DMS 273 treated with DMSO at 0.1 percent for 48 hours (cell line): ENCODE data around the gene GDPD4.

ENCODE experiments used
- DNase-seq: peaks from one replicate; lab custom pipeline; 2025; lab: John Stamatoyannopoulos, UW

The GDPD4 gene

DNA sequence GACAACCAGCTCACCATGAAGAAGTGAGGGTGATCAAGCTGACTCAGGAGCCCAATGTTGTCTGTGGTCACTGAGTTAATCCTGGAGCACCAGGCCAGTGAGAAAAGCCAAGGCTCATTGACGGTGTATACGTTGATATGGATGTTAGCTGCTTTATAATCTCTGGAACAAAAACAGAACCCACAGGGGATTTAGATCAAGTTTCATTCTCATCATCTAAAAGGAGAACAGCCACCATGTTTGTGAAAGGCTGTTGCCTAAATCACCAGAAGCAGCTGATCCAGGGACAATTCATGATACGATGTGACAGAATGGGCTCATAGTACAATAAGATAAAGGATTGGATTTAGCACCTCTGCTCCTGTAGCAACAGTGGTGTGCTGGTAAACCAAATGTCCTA is 68.5 kb downstream of the GDPD4 start:
- no peak for DNase-seq

GRCh38 chr11:77232242-77232641 is 69.2 kb downstream of the GDPD4 start:
- no peak for DNase-seq

DNA sequence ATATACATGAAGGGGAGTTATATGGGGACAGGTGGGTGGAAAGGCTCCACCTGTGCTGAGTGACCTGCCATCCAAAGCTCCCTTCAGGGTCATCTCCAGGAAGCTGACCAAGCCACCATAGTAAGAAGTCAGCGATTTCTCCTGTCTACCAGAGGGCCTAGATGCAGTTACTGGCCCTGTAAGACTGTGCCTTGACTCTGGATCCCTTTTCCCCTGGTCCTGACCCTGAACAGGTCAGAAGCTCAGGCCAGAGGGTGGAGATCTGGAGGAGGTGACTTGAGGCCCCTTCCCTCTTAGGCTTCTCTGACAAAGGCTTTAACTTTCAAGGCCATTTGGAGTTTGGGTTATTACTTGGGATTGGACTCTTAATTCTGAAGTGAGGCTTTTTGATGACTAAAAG is 69.7 kb downstream of the GDPD4 start:
- DNase-seq: no peak

- no peak for DNase-seq
Measured at GRCh38 chr11:77230878-77231605, 70.4 kb downstream of the GDPD4 start.

GRCh38 chr11:77223797-77224196 is 77.7 kb downstream of the GDPD4 start:
- no peak for DNase-seq

DNA sequence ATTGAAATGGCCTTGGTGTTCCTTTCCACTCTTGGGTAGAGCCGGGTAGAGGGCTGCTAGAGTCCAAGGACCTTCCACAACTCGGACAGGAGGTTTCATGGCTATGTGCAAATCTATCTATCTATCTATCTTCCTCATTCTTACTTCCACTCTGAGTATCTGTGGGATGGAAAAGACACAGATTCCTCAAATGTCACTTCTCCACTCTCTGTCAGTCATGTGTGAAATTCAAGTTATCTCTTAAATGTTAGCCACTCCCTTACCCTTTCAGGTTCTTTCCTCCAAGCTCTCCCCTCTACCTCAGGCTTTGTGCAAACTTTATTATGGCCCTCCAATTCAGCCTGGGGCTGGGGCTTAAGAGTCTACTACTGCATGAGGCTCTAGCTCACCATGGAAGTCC is 84.3 kb downstream of the GDPD4 start:
- no peak for DNase-seq

GRCh38 chr11:77215106-77215505 is 86.4 kb downstream of the GDPD4 start:
- DNase-seq: no peak

DNA sequence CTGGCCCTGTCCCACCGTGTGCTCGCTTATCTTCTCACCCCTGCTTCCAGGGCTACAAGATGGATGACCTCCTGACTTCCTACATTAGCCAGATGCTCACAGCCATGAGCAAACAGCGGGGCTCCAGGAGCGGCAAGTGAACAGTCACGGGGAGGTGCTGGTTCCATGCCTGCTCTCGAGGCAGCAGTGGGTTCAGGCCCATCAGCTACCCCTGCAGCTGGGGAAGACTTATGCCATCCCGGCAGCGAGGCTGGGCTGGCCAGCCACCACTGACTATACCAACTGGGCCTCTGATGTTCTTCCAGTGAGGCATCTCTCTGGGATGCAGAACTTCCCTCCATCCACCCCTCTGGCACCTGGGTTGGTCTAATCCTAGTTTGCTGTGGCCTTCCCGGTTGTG is 86.9 kb downstream of the GDPD4 start:
- DNase-seq: no peak

- no peak for DNase-seq
Measured at GRCh38 chr11:77213589-77214428, 87.7 kb downstream of the GDPD4 start.

GRCh38 chr11:77213029-77213579 is 88.4 kb downstream of the GDPD4 start:
- no peak for DNase-seq

GRCh38 chr11:77212314-77213007 is 89.0 kb downstream of the GDPD4 start:
- no peak for DNase-seq

DNA sequence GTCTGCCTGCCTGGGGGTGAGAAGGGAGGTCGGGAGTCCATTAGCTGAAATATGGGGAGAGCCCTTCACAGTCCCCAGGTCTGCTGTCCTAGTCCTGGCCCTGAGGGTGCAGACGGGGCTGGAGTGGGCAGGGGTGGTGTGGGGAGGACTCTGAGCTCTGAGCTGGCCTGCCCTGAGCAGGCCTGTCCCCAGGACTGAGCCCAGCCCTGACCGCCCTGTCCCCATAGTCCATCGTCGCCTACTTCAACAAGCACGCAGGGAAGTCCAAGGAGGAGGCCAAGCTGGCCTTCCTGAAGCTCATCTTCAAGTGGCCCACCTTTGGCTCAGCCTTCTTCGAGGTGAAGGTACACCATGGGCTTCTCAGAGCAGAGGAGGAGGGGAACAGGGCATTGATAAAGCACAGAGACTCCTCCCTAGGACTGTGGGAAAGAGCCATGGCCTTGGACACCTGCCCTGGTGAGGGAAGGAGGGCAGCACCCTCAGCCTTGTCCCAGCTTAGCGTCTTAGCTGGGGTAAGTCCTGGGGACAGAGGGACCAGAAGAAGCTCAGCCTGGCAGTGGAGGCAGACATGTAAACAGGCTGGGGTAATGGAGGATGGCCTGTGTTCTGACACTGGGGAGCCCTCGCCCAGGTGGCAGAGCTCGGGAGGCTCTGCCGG is 89.8 kb downstream of the GDPD4 start:
- no peak for DNase-seq

GRCh38 chr11:77211040-77211451 is 90.4 kb downstream of the GDPD4 start:
- DNase-seq: no peak

DNA sequence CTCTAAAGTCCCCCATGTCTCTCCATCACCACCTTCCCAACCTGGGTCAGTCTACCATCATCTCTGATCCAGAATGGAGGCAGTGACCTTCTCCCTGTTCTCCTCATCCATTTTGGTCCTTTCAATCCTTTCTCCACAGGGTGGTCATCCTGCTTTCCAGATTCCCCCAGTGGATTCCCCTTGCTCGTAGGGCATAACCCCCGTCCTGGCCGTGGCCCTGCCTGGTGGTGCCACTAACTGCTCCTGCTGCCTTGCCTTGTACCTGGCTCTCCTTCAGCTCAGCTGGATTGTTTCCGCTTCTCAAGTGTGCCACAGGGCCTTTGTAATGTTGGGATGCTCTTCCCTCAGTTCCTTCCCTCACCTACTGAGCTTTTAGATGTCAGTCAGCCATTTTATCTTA is 91.8 kb downstream of the GDPD4 start:
- DNase-seq: no peak

DNA sequence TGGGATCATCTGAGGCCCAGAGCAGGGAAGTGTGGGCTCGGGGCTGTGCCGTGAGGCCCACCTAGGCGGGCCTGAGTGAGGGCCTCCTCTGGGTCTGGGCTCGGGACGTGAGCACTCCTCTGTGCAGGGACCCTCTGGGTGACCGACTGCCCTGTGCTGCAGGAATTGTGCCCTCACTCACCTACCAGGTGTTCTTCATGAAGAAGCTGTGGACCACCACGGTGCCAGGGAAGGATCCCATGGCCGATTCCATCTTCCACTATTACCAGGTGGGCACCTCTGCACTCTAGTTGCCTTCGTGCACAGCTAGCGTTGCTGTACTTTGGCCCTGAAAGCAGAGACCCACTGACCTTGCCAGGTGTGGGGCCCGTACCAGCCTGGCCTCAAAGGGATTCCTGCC is 93.0 kb downstream of the GDPD4 start:
- no peak for DNase-seq

DNA sequence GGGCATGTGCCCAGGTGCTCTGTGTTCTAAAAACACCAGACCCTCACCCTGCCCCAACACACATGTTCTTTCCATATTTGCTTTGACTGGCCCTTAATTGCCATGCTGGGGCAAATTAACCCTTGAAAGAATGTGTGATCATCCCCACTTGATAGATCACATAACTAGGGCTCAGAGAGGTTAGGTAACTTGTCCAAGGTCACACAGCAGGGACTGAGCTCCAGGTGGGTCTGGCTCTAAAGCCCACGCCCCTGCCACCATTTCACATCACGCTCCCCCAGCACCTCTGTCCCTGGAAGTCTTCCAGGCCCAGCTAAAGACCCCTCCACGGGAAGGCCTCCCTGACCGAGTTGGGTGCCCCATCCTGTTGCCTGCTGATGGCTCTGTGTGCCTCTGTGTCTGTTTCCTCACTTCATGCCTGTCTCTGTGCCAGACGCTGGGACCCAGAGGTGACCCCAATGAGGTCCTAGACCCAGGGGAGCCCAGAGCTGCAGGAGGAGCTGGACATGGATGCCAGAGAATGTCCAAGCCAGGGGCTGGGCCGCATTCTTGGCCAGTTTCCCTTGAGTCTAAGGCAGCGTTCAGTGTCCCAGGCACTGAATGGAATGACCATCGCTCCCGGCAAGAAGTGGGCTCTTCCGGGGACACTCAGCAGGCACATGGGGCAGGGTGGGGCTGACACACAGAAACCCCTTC is 93.7 kb downstream of the GDPD4 start:
- no peak for DNase-seq

- DNase-seq: no peak
Measured at GRCh38 chr11:77207019-77207485, 94.4 kb downstream of the GDPD4 start.

DNA sequence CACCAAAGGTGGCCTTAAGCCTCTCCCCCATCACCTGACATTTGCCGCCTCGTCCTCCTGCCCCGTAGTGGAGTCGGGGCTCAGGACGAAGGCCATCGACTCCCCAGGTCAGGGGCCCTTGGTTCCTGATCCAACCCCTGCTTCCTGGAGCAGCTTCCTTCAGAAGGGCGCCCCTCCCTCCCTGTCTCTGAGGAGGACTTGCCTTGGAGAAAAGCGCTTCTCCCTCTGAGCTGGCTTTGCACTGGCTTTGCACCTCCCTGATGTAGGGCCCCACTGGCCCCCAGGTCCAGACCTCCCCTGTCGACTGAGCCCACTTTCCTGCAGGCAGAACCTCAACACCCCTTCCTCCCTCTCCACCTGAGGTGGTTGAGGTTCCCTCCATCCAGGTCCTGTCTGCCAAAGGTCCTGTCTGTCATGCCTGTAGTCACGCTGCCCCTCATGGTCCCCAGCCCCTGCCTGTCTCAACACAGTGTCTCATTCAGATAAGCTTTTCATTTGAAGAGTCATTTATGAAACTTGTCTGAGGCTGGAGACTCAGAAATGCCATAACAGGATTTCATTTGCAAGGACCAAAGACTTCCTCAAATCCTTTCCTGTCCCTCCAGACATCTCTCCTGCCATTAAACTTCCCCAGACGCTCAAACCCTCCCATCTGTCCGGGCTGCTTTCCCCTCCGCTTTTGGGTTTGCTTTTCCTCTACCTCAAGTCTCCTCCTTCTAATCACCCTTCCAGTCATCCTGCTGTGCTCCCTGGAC is 95.0 kb downstream of the GDPD4 start:
- no peak for DNase-seq

DNA sequence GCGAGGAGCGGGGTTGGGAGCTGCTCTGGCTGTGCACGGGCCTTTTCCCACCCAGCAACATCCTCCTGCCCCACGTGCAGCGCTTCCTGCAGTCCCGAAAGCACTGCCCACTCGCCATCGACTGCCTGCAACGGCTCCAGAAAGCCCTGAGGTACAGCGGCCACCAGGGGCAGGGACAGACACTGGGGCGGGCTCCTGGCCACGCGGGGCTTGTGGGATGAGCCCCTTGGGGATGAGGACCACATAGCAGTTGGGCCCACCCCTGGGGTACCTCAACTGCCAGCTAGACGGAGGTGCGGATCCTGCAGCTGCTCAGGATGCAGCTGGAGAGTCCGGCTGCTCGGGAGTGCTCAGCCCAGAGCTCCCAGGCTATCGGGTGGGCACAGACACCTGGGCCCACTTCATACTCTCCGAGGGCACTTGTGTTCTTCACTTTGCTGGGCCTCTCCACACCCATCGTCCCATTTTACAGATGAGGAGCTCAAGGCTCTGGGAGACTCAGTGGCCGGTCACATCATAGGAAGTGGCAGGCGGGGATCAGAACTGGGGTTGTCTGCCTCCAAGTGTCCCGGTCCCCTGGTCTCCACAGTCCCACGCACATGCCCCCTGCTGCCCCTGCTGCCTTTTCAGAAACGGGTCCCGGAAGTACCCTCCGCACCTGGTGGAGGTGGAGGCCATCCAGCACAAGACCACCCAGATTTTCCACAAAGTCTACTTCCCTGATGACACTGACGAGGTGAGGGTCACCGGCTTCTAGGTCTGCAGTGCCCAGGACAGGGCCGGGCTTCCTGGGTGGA is 95.8 kb downstream of the GDPD4 start:
- DNase-seq: no peak
